ENCODE results near the gene IL18R1.
"Not testable (repeated sequence)": the region's sequence is repeated elsewhere in the genome, so short reads cannot be mapped to it uniquely, and the experiment has no call there.

Gene IL18R1

GRCh38 chr2:102355526-102356380 lies at the start of gene IL18R1:
Gene IL18R1, plus strand, starts transcription at chr2:102355796. Its CDS starts 6,865 bp downstream, at chr2:102362661.
- peak; percentile 9 for DNase-seq

GRCh38 chr2:102306125-102306524 lies 49.5 kb upstream of the IL18R1 start:
- DNase-seq = no peak

- no peak for DNase-seq
Measured at GRCh38 chr2:102310964-102311640, 44.5 kb upstream of the IL18R1 start, which contains the start of gene IL1RL1. Gene IL1RL1, plus strand, starts transcription at chr2:102311563. Its CDS starts 26,702 bp downstream, at chr2:102338265.

- DNase-seq = no peak
Measured at GRCh38 chr2:102313025-102313424, 42.6 kb upstream of the IL18R1 start.

- no peak for DNase-seq
Measured at GRCh38 chr2:102313471-102313870, 42.1 kb upstream of the IL18R1 start.

- no peak for DNase-seq
Measured at GRCh38 chr2:102313950-102314349, 41.6 kb upstream of the IL18R1 start.

GRCh38 chr2:102315921-102316320 lies 39.7 kb upstream of the IL18R1 start:
- no peak for DNase-seq

- DNase-seq = no peak
Measured at GRCh38 chr2:102317715-102318114, 37.9 kb upstream of the IL18R1 start.

- no peak for DNase-seq
Measured at GRCh38 chr2:102318437-102318836, 37.2 kb upstream of the IL18R1 start.

GRCh38 chr2:102321941-102322719 lies 33.5 kb upstream of the IL18R1 start:
- DNase-seq = no peak

- DNase-seq = not testable (repeated sequence)
Measured at GRCh38 chr2:102324914-102325313, 30.7 kb upstream of the IL18R1 start.

- DNase-seq = no peak
Measured at GRCh38 chr2:102331311-102331980, 24.1 kb upstream of the IL18R1 start.

- DNase-seq = no peak
Measured at GRCh38 chr2:102334486-102334885, 21.1 kb upstream of the IL18R1 start.

- no peak for DNase-seq
Measured at GRCh38 chr2:102335871-102336366, 19.7 kb upstream of the IL18R1 start.

GRCh38 chr2:102336502-102336945 lies 19.1 kb upstream of the IL18R1 start:
- DNase-seq = no peak

- no peak for DNase-seq
Measured at GRCh38 chr2:102337012-102337411, 18.6 kb upstream of the IL18R1 start.

GRCh38 chr2:102337481-102338386 lies 17.9 kb upstream of the IL18R1 start:
- no peak for DNase-seq

GRCh38 chr2:102340778-102341177 lies 14.8 kb upstream of the IL18R1 start:
- DNase-seq = no peak

GRCh38 chr2:102342888-102343287 lies 12.7 kb upstream of the IL18R1 start:
- no peak for DNase-seq

GRCh38 chr2:102344397-102344796 lies 11.2 kb upstream of the IL18R1 start:
- no peak for DNase-seq

GRCh38 chr2:102345329-102345920 lies 10.2 kb upstream of the IL18R1 start:
- DNase-seq = no peak

All from NCI-H1092 treated with DMSO at 0.1 percent for 48 hours (cell line).